GM10847 (cell line): ENCODE measurements around the gene TMEM63C.

Experiments
- POLR2A ChIP-seq: IDR thresholded peaks from 2 replicates; pipeline ENCODE4 v1.6.1; 2011; ENCODE audit not compliant: insufficient read length; ENCODE audit errors: extremely low read depth

The TMEM63C gene

DNA sequence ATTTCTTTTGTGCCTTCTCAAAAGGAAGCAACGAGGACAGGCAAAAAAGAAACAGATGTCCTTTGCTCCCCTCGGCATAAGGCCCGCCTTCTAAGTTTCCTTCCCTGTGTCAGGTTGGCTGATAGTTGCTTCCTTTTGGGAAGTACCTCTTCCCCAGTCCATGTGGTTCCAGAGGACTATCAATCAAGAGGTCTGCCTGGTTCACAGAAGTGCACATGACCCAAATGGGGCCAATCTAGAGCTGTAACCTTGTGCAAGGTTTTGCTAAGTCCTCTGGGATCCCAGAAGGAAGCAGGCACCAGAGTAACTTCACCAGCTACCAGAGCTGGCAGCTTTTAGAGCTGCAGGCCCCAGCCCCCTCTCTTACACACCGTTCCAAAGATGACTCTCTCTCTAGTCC lies 42.6 kb downstream of the TMEM63C start:
- TF ChIP-seq POLR2A: no peak

DNA sequence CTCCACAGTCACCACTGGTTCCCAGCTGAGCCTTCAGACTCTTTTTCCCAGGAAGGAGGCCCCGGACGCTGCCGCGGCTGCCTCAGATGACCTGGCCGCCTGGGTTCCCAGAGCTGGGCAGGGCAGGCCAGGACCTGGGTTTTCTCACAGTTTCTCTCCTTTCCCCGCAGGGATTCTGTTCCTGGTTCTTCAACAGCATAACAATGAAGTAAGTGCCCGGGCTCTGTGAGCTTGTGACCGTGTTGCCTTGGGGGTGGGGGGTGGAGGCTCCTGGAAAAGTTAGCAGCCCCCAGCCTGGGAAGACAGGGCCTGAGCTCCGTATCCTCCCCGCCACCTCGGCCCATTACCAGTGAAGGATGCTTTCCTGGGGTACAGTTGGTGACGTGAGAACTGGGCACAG lies 43.7 kb downstream of the TMEM63C start:
- no peak for TF ChIP-seq POLR2A

DNA sequence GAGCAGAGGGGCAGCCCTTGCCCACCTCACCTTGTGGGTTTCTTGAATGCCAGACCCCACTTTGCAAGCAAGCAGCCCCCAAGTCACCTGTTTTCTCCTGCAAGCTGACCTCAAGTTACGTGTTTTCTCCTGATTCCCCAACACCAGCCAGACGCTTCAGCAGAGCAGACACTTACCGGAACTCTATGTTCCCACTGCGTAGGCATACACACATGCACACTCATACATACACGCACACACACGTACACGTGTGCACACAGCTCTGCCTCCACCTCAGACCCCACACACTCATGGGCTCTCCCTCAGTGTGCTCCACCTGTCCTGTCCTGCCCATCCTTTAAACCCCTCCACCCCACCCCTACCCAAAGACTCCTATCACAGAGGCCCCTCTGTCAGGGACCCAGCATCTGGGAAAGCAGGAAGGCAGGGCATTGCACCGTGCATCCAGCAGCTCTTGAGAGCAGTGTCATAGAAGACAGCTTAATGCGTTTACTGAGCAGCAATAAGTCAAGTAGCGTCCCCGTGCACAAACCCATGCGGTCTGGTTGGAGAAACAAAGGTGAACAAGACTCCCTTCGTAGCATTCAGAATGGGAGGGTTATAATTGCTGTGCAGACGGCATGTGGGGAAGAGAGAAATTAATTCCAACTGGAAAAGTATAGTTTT lies 44.4 kb downstream of the TMEM63C start:
- TF ChIP-seq POLR2A: no peak

DNA sequence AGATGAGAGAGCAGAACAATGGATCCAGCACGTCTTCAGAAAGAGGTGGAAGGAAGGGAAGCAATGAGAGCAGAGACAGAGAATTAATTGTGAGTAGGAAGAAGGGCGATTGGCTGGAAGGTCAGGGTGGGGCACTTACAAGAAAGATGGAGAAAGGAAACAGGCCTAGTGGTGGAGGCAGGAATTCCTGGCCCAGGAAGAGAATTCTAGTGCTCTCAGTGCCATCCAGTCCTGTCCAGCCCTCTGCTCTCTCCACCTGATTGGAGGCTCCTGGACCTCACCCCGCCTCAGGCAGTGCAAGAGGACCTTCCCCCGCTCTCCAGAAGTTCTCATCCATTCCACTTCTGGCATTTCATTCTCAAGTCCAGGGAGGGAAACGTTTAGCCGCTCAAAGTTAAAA lies 46.5 kb downstream of the TMEM63C start:
- no peak for TF ChIP-seq POLR2A

DNA sequence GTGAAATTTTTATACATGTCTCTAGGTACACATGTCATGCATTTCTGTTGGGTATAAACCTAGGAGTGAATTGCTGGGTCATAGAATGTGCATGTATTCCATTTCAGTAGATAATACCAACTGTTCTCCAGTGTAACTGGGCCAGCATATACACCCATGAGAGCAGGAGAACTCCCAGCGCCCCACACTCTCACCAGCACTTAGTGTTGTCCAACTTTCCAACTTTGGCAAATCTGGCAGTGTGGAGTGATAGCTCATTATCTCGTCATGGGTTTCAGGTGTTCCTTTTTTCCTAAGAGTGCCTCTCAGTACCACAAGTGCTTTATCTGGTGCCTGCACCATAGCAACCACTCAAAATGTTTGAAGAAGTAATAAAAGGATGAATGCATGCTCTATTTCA lies 49.3 kb downstream of the TMEM63C start:
- TF ChIP-seq POLR2A: no peak

DNA sequence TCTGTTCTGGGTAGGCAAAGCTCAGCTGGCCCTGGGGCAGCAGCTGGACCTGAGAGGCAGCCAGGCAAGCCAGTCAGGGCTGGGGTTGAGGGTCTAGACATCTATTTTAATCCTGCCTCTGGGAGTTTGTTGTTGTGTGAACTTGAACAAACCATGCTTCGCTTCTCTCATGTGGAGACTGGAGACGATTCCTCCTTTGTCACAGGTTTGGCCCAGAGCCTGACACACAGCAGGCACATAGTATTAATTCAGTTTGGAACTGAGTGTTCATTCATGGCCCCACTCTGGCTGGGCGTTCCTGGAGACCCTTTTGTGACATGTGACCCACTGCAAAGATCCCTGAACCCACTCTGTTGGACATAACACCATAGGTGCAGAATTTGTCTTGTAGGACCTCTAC lies 50.1 kb downstream of the TMEM63C start:
- TF ChIP-seq POLR2A: no peak

DNA sequence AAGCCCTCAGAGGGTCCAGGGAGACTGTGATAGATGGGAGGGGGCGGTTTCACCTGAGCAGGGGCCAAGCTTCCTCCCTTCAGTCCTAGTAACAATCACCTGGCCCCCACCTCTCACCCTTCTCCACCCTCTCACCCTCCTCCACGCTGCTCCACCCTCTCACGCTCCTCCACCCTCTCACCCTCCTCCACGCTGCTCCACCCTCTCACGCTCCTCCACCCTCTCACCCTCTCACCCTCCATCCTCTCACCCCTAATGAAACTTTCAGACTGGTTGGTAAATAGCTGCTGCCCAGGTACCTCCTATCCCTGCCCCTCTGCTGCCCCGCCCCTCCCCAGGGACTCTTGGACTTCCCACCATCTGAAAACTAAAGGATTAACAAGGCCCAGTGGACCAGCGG lies 55.2 kb downstream of the TMEM63C start:
- TF ChIP-seq POLR2A: no peak

DNA sequence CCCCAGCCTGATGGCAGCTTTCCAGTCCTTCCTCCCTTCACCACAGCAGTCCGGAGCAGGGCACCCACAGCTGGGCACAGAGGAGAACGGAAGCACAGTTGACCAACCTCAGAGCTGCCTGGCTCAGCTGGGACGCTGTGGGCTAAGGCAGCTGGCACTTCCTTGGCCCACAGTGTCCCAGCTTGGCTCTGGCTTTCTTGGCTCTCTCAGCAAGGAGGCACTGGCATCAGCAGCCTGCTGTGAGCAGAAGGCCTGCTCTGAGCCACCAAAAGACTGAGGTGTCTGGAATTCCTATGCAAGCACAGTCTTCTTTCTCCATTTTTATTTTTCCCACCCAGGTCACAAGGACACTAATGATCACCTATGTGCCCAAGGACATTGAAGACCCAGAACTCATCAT lies 56.8 kb downstream of the TMEM63C start:
- TF ChIP-seq POLR2A: no peak

DNA sequence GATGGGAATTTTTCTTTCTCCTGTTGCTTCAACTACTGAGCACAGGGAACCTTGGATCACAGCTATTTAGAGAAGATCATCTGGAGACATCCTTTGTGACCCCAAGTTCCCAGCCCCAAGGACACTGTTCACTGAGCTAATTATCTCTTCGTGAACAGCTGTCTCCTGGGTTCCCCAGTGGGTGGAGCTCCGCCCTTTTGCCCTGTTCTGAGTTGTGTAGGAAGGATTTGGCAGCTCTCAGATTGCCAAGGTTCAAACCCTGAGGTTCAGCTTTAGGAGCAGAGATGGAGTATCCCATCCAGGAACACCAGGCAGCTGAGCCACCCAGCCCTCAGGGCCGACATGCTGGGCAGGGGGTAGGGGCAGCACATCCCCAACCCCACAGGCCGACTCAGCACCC lies 57.4 kb downstream of the TMEM63C start:
- TF ChIP-seq POLR2A: no peak

DNA sequence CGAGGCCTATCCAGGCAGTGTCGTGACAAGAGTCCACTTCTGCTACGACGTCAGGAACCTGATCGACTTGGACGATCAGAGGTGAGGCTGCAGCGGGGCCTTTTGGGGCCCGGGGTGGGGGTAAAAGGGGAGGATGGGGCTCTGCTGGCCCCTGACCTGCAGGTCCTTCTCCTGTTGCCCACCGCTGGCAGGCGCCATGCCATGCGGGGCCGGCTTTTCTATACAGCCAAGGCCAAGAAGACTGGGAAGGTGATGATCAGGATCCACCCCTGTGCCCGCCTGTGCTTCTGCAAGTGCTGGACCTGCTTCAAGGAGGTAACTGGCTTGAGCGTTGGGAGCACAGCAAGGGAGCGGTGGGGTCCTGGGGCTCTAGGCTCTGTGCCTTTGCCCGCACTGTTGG lies 57.8 kb downstream of the TMEM63C start:
- TF ChIP-seq POLR2A: no peak

DNA sequence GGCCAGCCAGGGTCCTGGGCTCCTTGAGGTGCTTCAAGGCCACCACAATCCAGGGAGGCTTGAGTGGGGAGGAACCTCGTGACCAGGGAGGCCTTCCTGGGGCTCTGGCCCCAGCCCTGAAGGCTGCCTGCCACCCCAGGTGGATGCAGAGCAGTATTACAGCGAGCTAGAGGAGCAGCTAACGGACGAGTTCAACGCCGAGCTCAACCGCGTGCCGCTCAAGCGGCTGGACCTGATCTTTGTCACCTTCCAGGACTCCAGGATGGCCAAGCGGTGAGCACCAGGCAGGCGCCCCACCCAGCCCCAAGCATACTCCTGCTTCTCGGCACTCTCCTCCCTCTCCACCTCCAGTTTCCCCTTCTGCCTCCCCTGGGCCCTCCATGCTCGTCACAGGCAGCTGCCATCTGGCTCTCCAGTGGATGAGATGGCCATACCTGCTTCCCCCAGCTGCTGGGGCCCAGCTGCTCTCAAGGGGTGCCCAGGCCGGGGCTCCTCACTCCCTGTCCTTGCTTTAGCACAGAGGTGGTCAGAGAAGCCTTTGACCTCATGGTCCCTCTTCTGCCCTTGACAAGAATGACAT lies 58.8 kb downstream of the TMEM63C start:
- no peak for TF ChIP-seq POLR2A

DNA sequence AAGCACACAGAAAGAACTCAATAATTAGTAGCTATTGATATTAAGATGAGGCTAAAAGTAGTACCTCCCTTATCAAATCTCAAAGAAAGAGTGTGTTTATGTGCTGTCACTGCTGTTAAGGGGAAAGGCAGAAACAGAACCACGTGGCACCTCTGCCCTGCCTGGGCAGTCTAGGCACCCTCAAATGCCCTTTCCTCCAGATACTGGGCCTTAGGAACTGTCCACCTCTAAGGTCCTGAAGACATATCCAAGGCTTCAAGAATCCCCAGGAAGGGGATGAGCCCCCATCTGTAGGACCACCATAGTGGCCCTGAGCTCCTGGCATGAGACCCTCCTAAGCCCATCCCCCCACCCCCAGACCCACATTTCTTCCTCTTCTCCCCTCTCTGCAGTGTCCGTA lies 60.4 kb downstream of the TMEM63C start:
- no peak for TF ChIP-seq POLR2A

DNA sequence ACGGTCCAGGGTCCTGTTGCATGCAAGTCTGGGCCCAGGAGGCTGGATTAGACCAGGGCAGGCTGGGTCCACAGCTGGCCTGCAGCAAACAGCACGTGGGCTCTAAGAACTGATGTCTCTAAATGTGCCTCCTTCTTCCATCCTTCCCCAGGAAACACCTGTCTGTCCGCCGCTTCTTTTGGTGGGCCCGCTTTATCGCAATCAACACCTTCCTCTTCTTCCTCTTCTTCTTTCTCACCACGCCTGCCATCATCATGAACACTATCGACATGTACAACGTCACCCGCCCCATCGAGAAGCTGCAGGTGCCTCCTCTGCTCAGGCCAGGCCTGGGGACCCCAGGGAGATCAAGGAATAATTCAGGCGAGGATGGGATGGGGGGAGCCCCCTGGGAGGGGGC lies 61.2 kb downstream of the TMEM63C start:
- TF ChIP-seq POLR2A: no peak

DNA sequence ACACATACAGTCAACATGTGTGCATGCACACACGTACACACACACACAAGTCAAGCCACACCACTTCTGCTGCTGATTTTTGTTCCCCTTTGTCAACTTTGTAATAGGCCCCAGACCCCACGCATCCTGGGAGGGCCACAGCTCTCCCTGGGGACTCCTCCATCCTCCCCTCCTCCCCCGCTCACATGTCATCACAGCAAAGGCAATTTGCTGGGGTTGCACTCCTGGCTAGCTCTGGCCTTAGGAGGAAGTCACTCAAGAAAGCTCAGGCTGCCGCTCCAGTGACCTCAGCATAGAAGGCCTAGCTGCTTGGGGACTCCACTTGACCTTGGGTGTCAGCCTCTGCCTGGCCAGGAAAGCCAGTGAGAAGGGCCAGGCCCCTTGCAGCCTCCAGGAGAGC lies 62.3 kb downstream of the TMEM63C start:
- TF ChIP-seq POLR2A: no peak

DNA sequence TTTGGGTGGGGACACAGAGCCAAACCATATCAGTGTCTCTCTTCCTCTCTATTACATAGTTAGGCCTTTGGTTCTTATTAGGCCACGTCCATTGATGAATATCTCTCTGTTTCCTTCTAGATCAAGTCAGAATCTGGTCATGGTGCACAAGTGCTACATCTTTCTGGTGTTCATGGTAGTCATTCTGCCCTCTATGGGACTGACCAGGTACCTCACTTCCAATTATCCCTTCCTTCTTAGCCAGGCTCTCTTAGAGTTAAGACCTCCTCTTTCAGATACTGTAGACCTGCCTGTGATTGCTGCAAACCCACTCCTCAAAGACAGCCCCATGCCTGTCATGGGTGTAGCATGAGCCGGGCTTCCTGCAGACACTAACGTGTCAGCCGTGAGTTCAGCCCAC lies 64.2 kb downstream of the TMEM63C start:
- TF ChIP-seq POLR2A: no peak

DNA sequence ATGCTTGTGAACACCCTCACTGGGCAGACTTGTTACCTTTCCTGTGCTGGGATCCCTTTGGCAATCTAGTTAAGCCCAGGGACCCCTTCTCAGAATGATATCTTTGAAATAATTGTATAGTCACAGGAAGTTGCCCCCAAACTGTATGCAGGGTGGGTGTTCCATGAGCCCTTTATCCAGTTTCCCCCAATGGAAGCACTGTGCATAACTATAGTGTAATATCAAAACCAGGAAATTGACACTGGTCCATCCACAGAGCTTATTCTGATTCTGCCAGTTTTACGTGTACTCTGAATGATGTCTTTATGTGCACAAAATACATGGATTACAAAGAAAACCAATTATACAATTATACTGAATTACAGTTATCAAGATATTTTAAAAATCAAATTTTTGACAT lies 65.2 kb downstream of the TMEM63C start:
- TF ChIP-seq POLR2A: no peak

DNA sequence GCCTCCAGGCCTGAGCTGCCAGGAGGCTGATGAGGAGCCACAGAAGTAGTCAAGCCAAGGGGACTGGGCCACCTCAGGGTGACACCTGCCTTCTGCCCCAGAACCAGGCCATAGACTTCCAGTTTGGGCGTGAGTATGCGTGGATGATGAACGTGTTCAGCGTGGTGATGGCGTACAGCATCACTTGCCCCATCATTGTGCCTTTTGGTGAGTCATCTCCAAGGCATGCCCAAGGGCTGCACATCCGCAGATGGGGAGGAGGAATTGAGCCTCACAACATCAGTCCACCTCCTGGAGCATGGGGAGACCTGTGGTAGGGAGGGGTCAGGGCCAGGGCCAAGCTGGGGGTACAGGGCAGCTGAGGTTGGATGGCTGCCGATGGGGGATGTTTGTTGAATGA lies 67.1 kb downstream of the TMEM63C start:
- no peak for TF ChIP-seq POLR2A
